IMR-90 (cell line): ENCODE data around the gene SNAPC1.

Source experiments
- BHLHE40 ChIP-seq: fragments of 150-350 bp; IDR thresholded peaks from 2 replicates; pipeline ENCODE4 v1.6.1; 2016; ENCODE audit warnings: mild to moderate bottlenecking, low read depth, low read length
- CEBPB ChIP-seq: IDR thresholded peaks from 2 replicates; pipeline ENCODE4 v1.6.1; 2012; ENCODE audit warnings: low read depth, low read length, improper control_type of control experiment
- CTCF ChIP-seq: conservative IDR thresholded peaks from 2 replicates; pipeline ENCODE4 v1.5.1; 2012; ENCODE audit warnings: mild to moderate bottlenecking, low read depth, low read length, improper control_type of control experiment
- FOS ChIP-seq: fragments of 150-350 bp; IDR thresholded peaks from 2 replicates; pipeline ENCODE4 v1.6.1; 2016; ENCODE audit warnings: low read depth, low read length
- MAFK ChIP-seq: IDR thresholded peaks from 2 replicates; pipeline ENCODE4 v1.6.1; 2012; ENCODE audit warnings: low read depth, low read length, improper control_type of control experiment
- POLR2A ChIP-seq: IDR thresholded peaks from 2 replicates; pipeline ENCODE4 v1.6.1; 2012; ENCODE audit warnings: mild to moderate bottlenecking, low read depth, low read length
- RAD21 ChIP-seq: IDR thresholded peaks from 2 replicates; pipeline ENCODE4 v1.6.1; 2012; ENCODE audit warnings: low read length, improper control_type of control experiment
- USF2 ChIP-seq: fragments of 150-350 bp; IDR thresholded peaks from 2 replicates; pipeline ENCODE4 v1.6.1; 2017; ENCODE audit warnings: mild to moderate bottlenecking, antibody characterized with exemption, low read length, low read depth

GRCh38 chr14:61839507-61839906 is 77.3 kb downstream of the SNAPC1 start:
- TF ChIP-seq CTCF (no peak), RAD21 (no peak), POLR2A (no peak), BHLHE40 (no peak), USF2 (no peak), CEBPB (no peak), MAFK (no peak), FOS (no peak)
